K562 (cell line): ENCODE data around the gene ANTXRL. TPM values are rescaled to one million over a fixed set of nuclear protein-coding genes. Genes with fewer than 3 reads are reported as not detected.

Experiments used
- ARID1B ChIP-seq: fragments of 450-650 bp; IDR thresholded peaks from 2 replicates; pipeline ENCODE4 v1.6.1; 2016; ENCODE audit warnings: antibody characterized with exemption, mild to moderate bottlenecking, inconsistent platforms
- CHD2 ChIP-seq: IDR thresholded peaks from 2 replicates; pipeline ENCODE4 v1.6.1; 2011; ENCODE audit warnings: low read depth, low read length
- EGR1 ChIP-seq: fragments of 450-650 bp; conservative IDR thresholded peaks from 2 replicates; pipeline ENCODE4 v1.6.1; 2017; ENCODE audit warnings: mild to moderate bottlenecking
- ELF2 ChIP-seq: fragments of 250-450 bp; sonication (Bioruptor Pico); IDR thresholded peaks from 2 replicates; pipeline ENCODE4 v1.5.0; 2021; ENCODE audit warnings: mild to moderate bottlenecking
- HDAC2 ChIP-seq: fragments of 450-650 bp; IDR thresholded peaks from 2 replicates; pipeline ENCODE4 v1.6.1; 2016; ENCODE audit warnings: mild to moderate bottlenecking
- HMGN3 ChIP-seq: IDR thresholded peaks from 2 replicates; pipeline ENCODE4 v1.6.1; 2011; ENCODE audit warnings: borderline replicate concordance, low read depth, mild to moderate bottlenecking, mixed read lengths, low read length; ENCODE audit not compliant: insufficient read length; ENCODE audit errors: extremely low read depth
- HNRNPUL1 ChIP-seq: fragments of 200-400 bp; formaldehyde crosslinking; IDR thresholded peaks from 2 replicates; pipeline ENCODE4 v1.6.1; 2017; ENCODE audit warnings: low read length
- JUND ChIP-seq, 2 experiments: IDR thresholded peaks; 2 replicates in 1 of 2; 3 replicates in 1 of 2; pipeline ENCODE4 v1.6.1; 2011; ENCODE audit warnings: borderline replicate concordance in 2 of 2, low read depth in 2 of 2, low read length in 2 of 2, improper control_type of control experiment in 1 of 2, missing biosample characterization in 1 of 2, missing genetic modification characterization in 1 of 2, missing genetic modification reagents in 1 of 2
- LCOR ChIP-seq: sonication (generic); formaldehyde crosslinking; IDR thresholded peaks from 2 replicates; pipeline ENCODE4 v1.8.0; 2022; ENCODE audit warnings: mild to moderate bottlenecking, missing genetic modification reagents
- MYNN ChIP-seq, 2 experiments: sonication (generic); formaldehyde crosslinking in 1 of 2; IDR thresholded peaks; 2 replicates each; pipeline versions ENCODE4 v1.5.0 to v1.6.1; 2016 to 2020; ENCODE audit warnings: antibody characterized with exemption in 1 of 2, missing genetic modification reagents in 1 of 2
- NFXL1 ChIP-seq: fragments of 450-650 bp; formaldehyde crosslinking; IDR thresholded peaks from 2 replicates; pipeline ENCODE4 v1.4.0; 2021; ENCODE audit warnings: mild to moderate bottlenecking
- NFYB ChIP-seq: IDR thresholded peaks from 2 replicates; pipeline ENCODE4 v1.6.1; 2011; ENCODE audit warnings: mild to moderate bottlenecking, moderate library complexity; ENCODE audit not compliant: insufficient read length; ENCODE audit errors: extremely low read depth
- SMARCA5 ChIP-seq: fragments of 450-650 bp; IDR thresholded peaks from 2 replicates; pipeline ENCODE4 v1.6.1; 2016
- SMARCE1 ChIP-seq: fragments of 450-650 bp; IDR thresholded peaks from 2 replicates; pipeline ENCODE4 v1.7.1; 2016; ENCODE audit warnings: mild to moderate bottlenecking
- SNRNP70 ChIP-seq: fragments of 200-400 bp; formaldehyde crosslinking; optimal IDR thresholded peaks from 2 replicates; pipeline ENCODE3; 2017; ENCODE audit warnings: low read depth, low read length
- SREBF1 ChIP-seq: fragments of 150-350 bp; IDR thresholded peaks from 2 replicates; pipeline ENCODE4 v1.6.1; 2014; ENCODE audit warnings: antibody characterized with exemption, low read depth, low read length, borderline replicate concordance
- ZC3H8 ChIP-seq: fragments of 450-650 bp; IDR thresholded peaks from 2 replicates; pipeline ENCODE4 v1.6.1; 2017
- polyA plus RNA-seq, 8 experiments: library from polyadenylated mRNA; depleted of rRNA in 4 of 8; stranded (reverse) in 5 of 8; unstranded in 3 of 8; fragments of >200 nt; fragmentation: Nextera tagmentation in 2 of 8; fragmentation: Illumina TruSeq in 1 of 8; extraction: Ambion mirVana in 2 of 8; extraction: Trizol in 1 of 8; gene quantifications; 2 replicates each; pipeline versions ENCODE4 v1.2.1 to v1.2.3, GENCODE V29; 2011 to 2014; ENCODE audit warnings: inconsistent platforms in 1 of 8, missing spikeins in 1 of 8
- total RNA-seq, 7 experiments: library from RNA; depleted of rRNA in 6 of 7; stranded (reverse); fragments of >200 nt in 6 of 7; fragmentation: Illumina TruSeq in 2 of 7; extraction: Trizol in 2 of 7; gene quantifications; 2 replicates each; pipeline versions ENCODE4 v1.2.1 to v1.2.3, GENCODE V29; 2011 to 2021; ENCODE audit warnings: low replicate concordance in 1 of 7
- TF ChIP-seq, protein P1 (sequence below): sonication (generic); formaldehyde crosslinking; IDR thresholded peaks from 2 replicates; pipeline ENCODE4 v1.8.1; 2022; ENCODE audit warnings: missing genetic modification reagents
- TF ChIP-seq, protein P2 (sequence below): fragments of 250-450 bp; sonication (Bioruptor Pico); IDR thresholded peaks from 2 replicates; pipeline ENCODE4 v1.8.0; 2022; ENCODE audit warnings: inconsistent platforms, mild to moderate bottlenecking, moderate library complexity, borderline replicate concordance
- TF ChIP-seq, protein P3 (sequence below): fragments of 250-450 bp; sonication (Bioruptor Pico); IDR thresholded peaks from 2 replicates; pipeline ENCODE4 v1.5.0; 2020; ENCODE audit warnings: mild to moderate bottlenecking, borderline replicate concordance

Gene ANTXRL
- total and polyA plus RNA-seq, 9 of the 15 experiments (the other 6 are each of a cell fraction or from before 2014, with no cell fraction given) = not detected

DNA sequence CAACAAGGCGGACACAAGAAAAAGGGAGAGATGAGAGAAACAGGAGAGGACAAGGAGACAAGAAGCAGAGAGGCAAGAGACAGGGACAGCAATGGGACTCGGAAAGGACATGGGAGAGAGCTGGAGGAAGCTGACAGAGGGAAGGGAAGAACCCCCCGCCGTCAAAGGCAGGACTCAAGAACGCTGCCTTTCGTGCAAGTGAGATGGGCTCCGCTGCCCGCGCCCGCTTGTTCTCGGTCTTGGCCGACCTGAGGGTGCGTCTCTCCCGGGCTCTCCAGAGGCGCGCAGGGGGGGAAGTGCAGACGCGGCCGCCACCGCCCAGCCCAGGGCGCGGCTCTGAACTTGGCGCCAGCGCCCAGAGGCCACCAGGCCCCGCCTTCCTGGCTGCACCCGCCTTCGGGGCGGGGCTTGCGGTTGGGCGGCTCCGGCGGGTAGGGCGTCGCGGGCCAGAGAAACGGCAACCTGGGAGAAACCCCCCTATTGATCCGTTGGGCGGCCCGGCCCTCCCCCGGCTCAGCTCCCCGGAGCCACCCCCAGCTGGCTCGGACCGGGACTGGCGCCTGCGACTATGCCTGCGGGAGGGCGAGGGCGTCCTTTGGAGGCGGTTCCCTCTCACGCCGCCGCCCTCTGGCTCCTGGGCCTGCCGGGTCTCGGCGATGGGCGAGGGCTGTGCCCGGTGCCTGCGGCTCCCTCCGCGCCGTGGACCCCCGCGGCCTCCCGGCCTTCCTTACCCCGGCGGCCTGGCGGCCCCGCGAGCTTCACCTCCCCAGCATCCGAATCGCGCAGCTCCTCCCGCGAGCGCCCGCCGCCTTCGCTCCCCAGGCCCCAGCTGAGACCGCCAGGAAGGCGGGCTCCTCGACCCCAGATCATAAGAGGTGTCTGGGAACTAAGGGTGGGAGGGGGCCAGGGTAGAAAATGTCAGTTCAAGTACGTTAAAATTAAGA, 2.2 kb upstream of the ANTXRL start (continued):
- TF ChIP-seq, protein P1, sequence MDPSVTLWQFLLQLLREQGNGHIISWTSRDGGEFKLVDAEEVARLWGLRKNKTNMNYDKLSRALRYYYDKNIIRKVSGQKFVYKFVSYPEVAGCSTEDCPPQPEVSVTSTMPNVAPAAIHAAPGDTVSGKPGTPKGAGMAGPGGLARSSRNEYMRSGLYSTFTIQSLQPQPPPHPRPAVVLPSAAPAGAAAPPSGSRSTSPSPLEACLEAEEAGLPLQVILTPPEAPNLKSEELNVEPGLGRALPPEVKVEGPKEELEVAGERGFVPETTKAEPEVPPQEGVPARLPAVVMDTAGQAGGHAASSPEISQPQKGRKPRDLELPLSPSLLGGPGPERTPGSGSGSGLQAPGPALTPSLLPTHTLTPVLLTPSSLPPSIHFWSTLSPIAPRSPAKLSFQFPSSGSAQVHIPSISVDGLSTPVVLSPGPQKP (CRISPR knock-in tag) = no peak
- 0 out of 2 replicates have a peak, but pooled peaks have one; percentile 10 for TF ChIP-seq MYNN (IDR thresholded peaks at IDR 0.05)
- TF ChIP-seq MYNN (CRISPR knock-in tag; IDR thresholded peaks at IDR 0.05) = no peak
- TF ChIP-seq LCOR (CRISPR knock-in tag) = peak; percentile 41; the same call in 1 of the 2 replicates
- TF ChIP-seq ARID1B = 0 out of 2 replicates have a peak, but pooled peaks have one; percentile 20
- no peak for TF ChIP-seq NFYB
- TF ChIP-seq HMGN3 = peak; percentile 87
- no peak for TF ChIP-seq NFXL1 (CRISPR knock-in tag)
- 0 out of 2 replicates have a peak, but pooled peaks have one; percentile 37 for TF ChIP-seq HDAC2
- peak; percentile 35 for TF ChIP-seq EGR1
- TF ChIP-seq ELF2 (CRISPR knock-in tag) = no peak; the same call in 1 of the 2 replicates
- TF ChIP-seq, protein P2, sequence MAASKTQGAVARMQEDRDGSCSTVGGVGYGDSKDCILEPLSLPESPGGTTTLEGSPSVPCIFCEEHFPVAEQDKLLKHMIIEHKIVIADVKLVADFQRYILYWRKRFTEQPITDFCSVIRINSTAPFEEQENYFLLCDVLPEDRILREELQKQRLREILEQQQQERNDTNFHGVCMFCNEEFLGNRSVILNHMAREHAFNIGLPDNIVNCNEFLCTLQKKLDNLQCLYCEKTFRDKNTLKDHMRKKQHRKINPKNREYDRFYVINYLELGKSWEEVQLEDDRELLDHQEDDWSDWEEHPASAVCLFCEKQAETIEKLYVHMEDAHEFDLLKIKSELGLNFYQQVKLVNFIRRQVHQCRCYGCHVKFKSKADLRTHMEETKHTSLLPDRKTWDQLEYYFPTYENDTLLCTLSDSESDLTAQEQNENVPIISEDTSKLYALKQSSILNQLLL (CRISPR knock-in tag) = no peak
- no peak for TF ChIP-seq SNRNP70
- TF ChIP-seq, protein P3, sequence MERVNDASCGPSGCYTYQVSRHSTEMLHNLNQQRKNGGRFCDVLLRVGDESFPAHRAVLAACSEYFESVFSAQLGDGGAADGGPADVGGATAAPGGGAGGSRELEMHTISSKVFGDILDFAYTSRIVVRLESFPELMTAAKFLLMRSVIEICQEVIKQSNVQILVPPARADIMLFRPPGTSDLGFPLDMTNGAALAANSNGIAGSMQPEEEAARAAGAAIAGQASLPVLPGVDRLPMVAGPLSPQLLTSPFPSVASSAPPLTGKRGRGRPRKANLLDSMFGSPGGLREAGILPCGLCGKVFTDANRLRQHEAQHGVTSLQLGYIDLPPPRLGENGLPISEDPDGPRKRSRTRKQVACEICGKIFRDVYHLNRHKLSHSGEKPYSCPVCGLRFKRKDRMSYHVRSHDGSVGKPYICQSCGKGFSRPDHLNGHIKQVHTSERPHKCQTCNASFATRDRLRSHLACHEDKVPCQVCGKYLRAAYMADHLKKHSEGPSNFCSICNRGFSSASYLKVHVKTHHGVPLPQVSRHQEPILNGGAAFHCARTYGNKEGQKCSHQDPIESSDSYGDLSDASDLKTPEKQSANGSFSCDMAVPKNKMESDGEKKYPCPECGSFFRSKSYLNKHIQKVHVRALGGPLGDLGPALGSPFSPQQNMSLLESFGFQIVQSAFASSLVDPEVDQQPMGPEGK (CRISPR knock-in tag) = no peak
- no peak for TF ChIP-seq HNRNPUL1
- peak; percentile 26; the same call in 1 of the 2 replicates for TF ChIP-seq JUND (IDR thresholded peaks at IDR 0.05; ENCODE audit: borderline replicate concordance, low read depth, low read length)
- no peak; the same call in 2 of the 3 replicates for TF ChIP-seq JUND (tag; IDR thresholded peaks at IDR 0.05; ENCODE audit: borderline replicate concordance, low read depth, low read length)
- TF ChIP-seq SREBF1 = 0 out of 2 replicates have a peak, but pooled peaks have one; percentile 10
- TF ChIP-seq CHD2 = peak; percentile 32
- TF ChIP-seq SMARCA5 = no peak
- 0 out of 2 replicates have a peak, but pooled peaks have one; percentile 38 for TF ChIP-seq SMARCE1
- no peak for TF ChIP-seq ZC3H8
